GM19099 (cell line): Measurements from ENCODE around the gene C5orf46.

Experiments
- POLR2A ChIP-seq: IDR thresholded peaks from 3 replicates; pipeline ENCODE4 v1.6.1; 2011; ENCODE audit warnings: low read depth; ENCODE audit not compliant: insufficient read length; ENCODE audit errors: extremely low read depth

C5orf46 gene

GRCh38 chr5:147874910-147875367 is 31.4 kb downstream of the C5orf46 start:
- TF ChIP-seq POLR2A, result no peak

- no peak for TF ChIP-seq POLR2A
Observed at GRCh38 chr5:147869112-147869511, 37.2 kb downstream of the C5orf46 start.

GRCh38 chr5:147863454-147864158 is 42.7 kb downstream of the C5orf46 start:
- no peak for TF ChIP-seq POLR2A

- no peak for TF ChIP-seq POLR2A
Observed at GRCh38 chr5:147860641-147861025, 45.7 kb downstream of the C5orf46 start.

- TF ChIP-seq POLR2A, result no peak
Observed at GRCh38 chr5:147859962-147860640, 46.2 kb downstream of the C5orf46 start.

GRCh38 chr5:147858565-147858964 is 47.8 kb downstream of the C5orf46 start:
- TF ChIP-seq POLR2A, result no peak

GRCh38 chr5:147857302-147858129 is 48.8 kb downstream of the C5orf46 start:
- no peak for TF ChIP-seq POLR2A

- TF ChIP-seq POLR2A, result no peak
Observed at GRCh38 chr5:147856801-147857200, 49.5 kb downstream of the C5orf46 start.

- TF ChIP-seq POLR2A, result no peak
Observed at GRCh38 chr5:147855774-147856069, 50.6 kb downstream of the C5orf46 start.

- TF ChIP-seq POLR2A, result no peak
Observed at GRCh38 chr5:147854894-147855773, 51.2 kb downstream of the C5orf46 start.

GRCh38 chr5:147854331-147854730 is 52.0 kb downstream of the C5orf46 start:
- no peak for TF ChIP-seq POLR2A

GRCh38 chr5:147853372-147853987 is 52.9 kb downstream of the C5orf46 start:
- no peak for TF ChIP-seq POLR2A

GRCh38 chr5:147852365-147852764 is 54.0 kb downstream of the C5orf46 start:
- no peak for TF ChIP-seq POLR2A

- TF ChIP-seq POLR2A, result no peak
Observed at GRCh38 chr5:147851578-147851977, 54.8 kb downstream of the C5orf46 start.
